Common myeloid progenitor, CD34-positive (primary cell): ENCODE data around the gene INPP5D.

Experiments
- CTCF ChIA-PET: fragments of 350-600 bp; sonication (Branson Sonifier 250); formaldehyde crosslinking; loops from one replicate; lab custom pipeline; 2021; ENCODE audit warnings: antibody characterized with exemption; lab: Charles Lee
- POLR2A ChIA-PET: fragments of 350-600 bp; sonication (Branson Sonifier 250); formaldehyde crosslinking; loops from one replicate; lab custom pipeline; 2021; ENCODE audit warnings: antibody characterized with exemption; lab: Charles Lee
- DNase-seq, 3 donors: peaks; one replicate each; pipeline versions ENCODE4 v3.0.0 to v3.0.0-alpha.2; 2013
- H3K27ac ChIP-seq, 2 experiments: 1 replicate in 1 of 2; 2 replicates in 1 of 2; pipeline ENCODE4 v1.7.0; 2013; ENCODE audit warnings: inconsistent platforms in 2 of 2, low read length in 2 of 2, mild to moderate bottlenecking in 2 of 2, low read depth in 1 of 2, moderate library complexity in 1 of 2; ENCODE audit not compliant: severe bottlenecking in 2 of 2, insufficient read depth in 1 of 2, poor library complexity in 1 of 2
- H3K27me3 ChIP-seq, 5 experiments: replicated peaks in 2 of 5; 1 replicate in 3 of 5; 2 replicates in 2 of 5; pipeline versions ENCODE4 v1.6.1 to v1.7.0; 2013; ENCODE audit warnings: low read length in 4 of 5, mild to moderate bottlenecking in 2 of 5, moderate library complexity in 2 of 5, inconsistent platforms in 1 of 5; ENCODE audit not compliant: insufficient read depth in 5 of 5, control insufficient read depth in 4 of 5
- H3K36me3 ChIP-seq, 4 experiments: 1 replicate in 2 of 4; 2 replicates in 2 of 4; pipeline versions ENCODE4 v1.6.1 to v1.7.0; 2013; ENCODE audit warnings: low read length in 3 of 4, control low read depth in 1 of 4, mild to moderate bottlenecking in 1 of 4; ENCODE audit not compliant: control insufficient read depth in 4 of 4, insufficient read depth in 4 of 4
- H3K4me1 ChIP-seq, 4 experiments: 1 replicate in 3 of 4; 2 replicates in 1 of 4; pipeline versions ENCODE4 v1.6.1 to v1.7.1; 2013; ENCODE audit warnings: low read length in 3 of 4, mild to moderate bottlenecking in 3 of 4, control low read depth in 1 of 4, inconsistent platforms in 1 of 4, moderate library complexity in 1 of 4; ENCODE audit not compliant: control insufficient read depth in 4 of 4, insufficient read depth in 4 of 4; ENCODE audit errors: control extremely low read depth in 1 of 4
- H3K4me3 ChIP-seq, 7 experiments: 1 replicate in 4 of 7; 2 replicates in 3 of 7; pipeline versions ENCODE4 v1.5.1 to v1.7.0; 2013; ENCODE audit warnings: mild to moderate bottlenecking in 7 of 7, low read length in 6 of 7, moderate library complexity in 6 of 7, inconsistent platforms in 2 of 7, low read depth in 2 of 7, control low read depth in 1 of 7; ENCODE audit not compliant: insufficient read depth in 4 of 7, control insufficient read depth in 1 of 7; ENCODE audit errors: extremely low read depth in 1 of 7
- H3K9me3 ChIP-seq, 5 experiments: 1 replicate in 4 of 5; 2 replicates in 1 of 5; pipeline versions ENCODE4 v1.6.1 to v1.7.1; 2013; ENCODE audit warnings: low read length in 4 of 5, mild to moderate bottlenecking in 2 of 5, inconsistent platforms in 1 of 5, low read depth in 1 of 5, moderate library complexity in 1 of 5; ENCODE audit not compliant: control insufficient read depth in 4 of 5, insufficient read depth in 2 of 5; ENCODE audit errors: control extremely low read depth in 1 of 5
- WGBS: methylation state at CpG from one replicate; pipeline ENCODE4 v1.1.5; 2013; ENCODE audit not compliant: insufficient coverage; 5-methylcytosine and 5-hydroxymethylcytosine counted together

Gene INPP5D

DNA sequence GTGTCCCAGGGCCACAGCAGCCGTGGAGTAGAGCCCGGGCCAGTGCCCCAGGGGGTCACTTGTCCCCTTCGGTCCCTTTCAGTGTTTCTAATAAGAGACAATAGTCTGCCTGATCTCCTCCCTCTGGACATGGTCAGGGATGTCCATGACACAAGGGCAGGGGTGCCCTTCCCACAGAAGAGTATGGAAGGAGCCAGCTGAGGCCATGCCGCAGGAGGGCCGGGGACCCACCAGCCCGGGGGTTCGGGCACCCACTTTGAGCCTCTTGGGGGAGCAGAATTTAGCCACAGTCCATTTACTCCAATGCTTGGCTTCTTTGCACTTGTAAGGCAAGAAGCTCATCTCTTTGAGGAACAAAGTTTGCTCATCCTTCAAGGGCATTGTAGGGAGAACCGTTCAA lies 102.6 kb downstream of the INPP5D start:
- H3K9me3 ChIP-seq = no peaks in the 10 kb centered on the region
- no peak overlapping the region for H3K27ac ChIP-seq
- DNase-seq = no peak
- ChIA-PET CTCF (interaction anchor here (1.1 to 1.7 kb wide), 3 partner anchors 11 to 87 kb away, joined by 3 to 5 read pairs (median 4); no protein-coding TSS in a partner anchor), POLR2A (interaction anchor here (0.7 kb wide), 1 partner anchor 67 kb away, joined by 3 read pairs; no protein-coding TSS in a partner anchor)
- peaks cover 0 to 18% (median 8%) of the 10 kb centered on the region in 4 experiments for H3K4me1 ChIP-seq
- H3K4me3 ChIP-seq = no peak overlapping the region
- 98% methylated on average over 7 of the region's 8 CpGs for WGBS
- H3K36me3 ChIP-seq = peaks cover 27 to 94% (median 83%) of the 10 kb centered on the region in 4 experiments
- H3K27me3 ChIP-seq = no peaks in the 10 kb centered on the region

DNA sequence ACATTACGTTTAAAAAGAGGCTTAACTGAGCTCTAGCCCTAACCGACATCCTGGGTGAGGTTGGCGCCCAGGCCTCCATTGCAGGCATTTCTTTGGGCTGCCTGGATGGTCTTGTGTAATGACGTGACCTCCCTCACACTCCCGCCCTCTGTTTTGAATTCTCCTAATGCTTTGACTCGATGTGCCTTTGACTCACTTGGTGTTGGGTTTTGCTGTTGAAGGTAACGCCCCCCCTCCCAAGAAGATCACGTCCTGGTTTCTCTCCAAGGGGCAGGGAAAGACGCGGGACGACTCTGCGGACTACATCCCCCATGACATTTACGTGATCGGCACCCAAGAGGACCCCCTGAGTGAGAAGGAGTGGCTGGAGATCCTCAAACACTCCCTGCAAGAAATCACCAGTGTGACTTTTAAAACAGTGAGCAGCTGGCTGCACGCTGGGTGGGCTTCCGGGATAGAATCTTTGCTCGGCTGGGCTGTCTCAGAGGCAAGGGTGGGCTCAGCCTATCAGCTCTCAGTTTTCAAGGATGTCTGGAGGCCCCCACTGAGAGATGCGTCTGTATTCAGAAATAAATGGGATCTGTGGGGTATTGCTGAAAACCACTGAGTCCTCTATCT lies 103.5 kb downstream of the INPP5D start:
- ChIA-PET POLR2A (no interaction called here), CTCF (no interaction called here)
- Histone ChIP-seq H3K9me3 (no peaks in the 10 kb centered on the region), H3K36me3 (peaks cover 23 to 93% (median 80%) of the 10 kb centered on the region in 4 experiments), H3K27ac (peak overlapping the region in 1 of 2 experiments; percentile 9), H3K4me1 (peaks cover 0 to 18% (median 8%) of the 10 kb centered on the region in 4 experiments), H3K27me3 (no peaks in the 10 kb centered on the region), H3K4me3 (no peak overlapping the region)
- DNase-seq = no peak
- WGBS = 94% methylated on average over 12 of the region's 18 CpGs

DNA sequence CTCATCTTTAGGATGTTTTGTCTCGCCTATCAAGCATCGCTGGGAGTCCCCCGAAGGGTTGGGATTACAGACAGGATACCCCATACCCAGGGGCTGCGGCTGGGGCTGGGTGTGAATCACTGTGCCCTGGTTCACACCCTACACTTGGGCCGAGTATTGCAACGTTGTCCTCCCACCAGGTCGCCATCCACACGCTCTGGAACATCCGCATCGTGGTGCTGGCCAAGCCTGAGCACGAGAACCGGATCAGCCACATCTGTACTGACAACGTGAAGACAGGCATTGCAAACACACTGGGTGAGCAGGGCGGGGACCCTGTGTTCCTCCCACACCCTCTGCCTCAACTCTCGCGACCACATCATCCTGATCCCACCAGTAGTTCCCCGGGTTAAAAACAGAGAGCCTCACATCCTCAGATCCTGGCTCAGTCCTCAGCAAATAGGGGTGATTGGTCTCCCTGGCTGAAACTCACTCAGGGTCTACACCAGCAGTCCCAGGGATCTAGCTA lies 104.0 kb downstream of the INPP5D start:
- Histone ChIP-seq H3K36me3 (peaks cover 23 to 93% (median 79%) of the 10 kb centered on the region in 4 experiments), H3K4me1 (peaks cover 0 to 18% (median 8%) of the 10 kb centered on the region in 4 experiments), H3K4me3 (no peak overlapping the region), H3K27me3 (no peaks in the 10 kb centered on the region), H3K9me3 (no peaks in the 10 kb centered on the region), H3K27ac (peak overlapping the region in 1 of 2 experiments; percentile 9)
- 92% methylated on average over 14 of the region's 17 CpGs for WGBS
- POLR2A ChIA-PET = no interaction called here
- DNase-seq = no peak
- CTCF ChIA-PET = no interaction called here

DNA sequence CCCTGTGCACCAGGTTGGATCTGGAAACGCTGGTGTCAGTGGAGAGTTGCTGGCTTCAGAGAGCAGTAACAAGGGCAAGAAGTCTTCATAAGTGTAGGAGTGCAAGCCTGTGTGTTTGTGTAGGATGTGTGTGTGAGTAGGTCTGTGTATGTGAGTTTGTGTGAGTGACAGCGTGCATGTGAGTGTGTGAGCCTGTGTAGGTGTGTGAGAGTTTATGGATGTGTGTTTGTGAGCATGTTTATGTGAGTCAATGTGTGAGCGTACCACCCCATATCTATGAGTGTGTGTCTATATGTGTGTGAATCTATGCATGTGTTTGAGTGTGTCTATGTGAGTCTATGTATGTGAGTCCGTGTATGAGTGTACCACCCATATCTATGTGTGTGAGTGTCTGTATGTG lies 104.8 kb downstream of the INPP5D start:
- H3K36me3 ChIP-seq = peaks cover 19 to 94% (median 78%) of the 10 kb centered on the region in 4 experiments
- peak overlapping the region in 1 of 7 experiments; percentile 19 for H3K4me3 ChIP-seq
- H3K27ac ChIP-seq = no peak overlapping the region
- peak in 1 of 3 donors; percentile 7 for DNase-seq
- 100% methylated on average over 3 of the region's 4 CpGs for WGBS
- no peaks in the 10 kb centered on the region for H3K9me3 ChIP-seq
- no peaks in the 10 kb centered on the region for H3K27me3 ChIP-seq
- POLR2A ChIA-PET = no interaction called here
- CTCF ChIA-PET = no interaction called here
- peaks cover 0 to 18% (median 8%) of the 10 kb centered on the region in 4 experiments for H3K4me1 ChIP-seq

DNA sequence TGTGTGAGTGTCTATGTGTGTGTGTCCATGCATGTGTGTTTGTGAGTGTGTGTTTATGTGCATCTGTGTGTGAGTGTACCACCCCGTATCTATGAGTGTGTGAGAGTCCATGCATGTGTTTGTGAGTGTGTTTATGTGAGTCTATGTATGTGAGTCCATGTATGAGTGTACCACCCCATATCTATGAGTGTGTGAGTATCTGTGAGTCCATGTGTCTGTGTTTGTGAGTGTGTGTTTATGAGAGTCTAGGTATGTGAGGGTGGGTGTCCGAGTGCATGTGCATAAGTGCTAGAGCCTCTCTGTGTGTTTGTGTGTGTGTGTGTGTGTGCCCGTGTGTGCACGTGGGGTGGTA lies 105.4 kb downstream of the INPP5D start:
- DNase-seq = no peak
- ChIA-PET CTCF (no interaction called here), POLR2A (interaction anchor here (0.6 kb wide), 1 partner anchor 1200 kb away, joined by 5 read pairs; no protein-coding TSS in a partner anchor)
- Histone ChIP-seq H3K27me3 (no peaks in the 10 kb centered on the region), H3K36me3 (peaks cover 21 to 95% (median 79%) of the 10 kb centered on the region in 4 experiments), H3K9me3 (no peaks in the 10 kb centered on the region), H3K4me3 (no peak overlapping the region), H3K4me1 (peaks cover 0 to 18% (median 8%) of the 10 kb centered on the region in 4 experiments), H3K27ac (peak overlapping the region in 1 of 2 experiments; percentile 49)
- 66% methylated on average over 2 of the region's 4 CpGs for WGBS

DNA sequence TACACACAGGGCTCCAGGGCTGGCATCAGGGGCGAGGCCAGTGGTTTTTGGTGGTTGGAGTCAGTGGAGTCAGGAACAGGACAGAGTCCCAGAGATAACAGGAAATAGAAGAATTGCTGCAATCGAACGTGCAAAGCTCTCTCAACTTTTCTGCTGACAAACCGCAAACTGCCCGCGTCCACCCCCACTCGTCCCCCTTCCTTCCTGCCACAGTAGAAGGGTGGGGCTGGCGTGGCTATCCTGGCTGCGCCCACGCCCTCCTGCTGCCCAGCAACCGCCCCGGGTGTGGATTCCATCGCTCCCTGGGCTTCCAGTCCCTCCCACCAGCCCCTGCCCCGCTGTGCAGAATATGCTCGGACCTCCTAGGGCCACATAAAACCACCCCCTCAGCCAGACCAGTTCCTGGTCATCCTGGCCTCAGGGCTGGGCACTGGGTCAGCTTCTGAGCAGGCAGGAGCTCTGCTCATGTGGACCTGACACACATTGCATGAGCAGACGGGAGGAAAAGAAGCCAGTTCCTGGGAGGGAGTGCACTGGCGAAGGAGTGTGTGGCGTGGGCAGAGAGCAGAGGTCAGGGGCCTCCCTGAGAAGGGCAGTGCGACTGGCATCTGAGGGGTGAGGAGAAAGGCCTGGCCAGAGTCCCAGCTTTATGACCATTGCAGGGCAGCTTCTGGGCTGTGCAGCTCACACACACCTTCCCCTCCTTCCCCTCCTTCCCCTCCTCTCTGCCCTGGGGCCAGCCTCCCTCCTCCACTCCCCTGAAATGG lies 105.9 kb downstream of the INPP5D start:
- DNase-seq = peak; percentile 35 to 75 (median 69)
- H3K9me3 ChIP-seq = no peaks in the 10 kb centered on the region
- WGBS = 55% methylated on average over 18 of the region's 19 CpGs
- ChIA-PET POLR2A (interaction anchor here (0.6 kb wide), 1 partner anchor 1200 kb away, joined by 5 read pairs; no protein-coding TSS in a partner anchor), CTCF (no interaction called here)
- H3K4me1 ChIP-seq = peaks cover 0 to 18% (median 8%) of the 10 kb centered on the region in 4 experiments
- peaks cover 23 to 94% (median 78%) of the 10 kb centered on the region in 4 experiments for H3K36me3 ChIP-seq
- peak overlapping the region in 1 of 2 experiments; percentile 49 for H3K27ac ChIP-seq
- peak overlapping the region in 1 of 7 experiments; percentile 12 for H3K4me3 ChIP-seq
- H3K27me3 ChIP-seq = no peaks in the 10 kb centered on the region
